K562 (cell line): ENCODE data around the gene PRICKLE2. TPM values are rescaled to one million over a fixed set of nuclear protein-coding genes. Genes with fewer than 3 reads are reported as not detected.

ENCODE experiments used
- ATAC-seq: fragments of 200-7000 bp; cut with Tn5 transposase; 3 replicates; pipeline ENCODE4 v1.9.1; 2020; ENCODE audit warnings: moderate library complexity
- BruUV-seq: library from RNA; stranded (reverse); fragments of 400-500 nt; replicated peaks from 2 replicates; lab custom pipeline; 2021; lab: Mats Ljungman, UMichigan
- CTCF ChIA-PET: fragments of 300-600 bp; formaldehyde crosslinking; extraction: SDS; loops from one replicate; lab custom pipeline; 2021; ENCODE audit warnings: low intra/inter-chr PET ratio; lab: Yijun Ruan, JAX
- POLR2A ChIA-PET: fragments of 300-600, 350-650 bp; sonication (Branson Sonifier 250); formaldehyde crosslinking; extraction: SDS; loops from one replicate; lab custom pipeline; 2021; ENCODE audit warnings: antibody characterized with exemption, inconsistent platforms; lab: Yijun Ruan, JAX
- DNase-seq, 4 experiments: peaks; one replicate each; pipeline versions ENCODE4 v3.0.0 to v3.0.0-alpha.2; 2011 to 2018; ENCODE audit warnings: low spot score in 3 of 4, mixed read lengths in 3 of 4; ENCODE audit errors: extremely low read depth in 1 of 4
- FAIRE-seq: peaks from 2 replicates; lab custom pipeline; 2011; peaks lifted over from hg19 to GRCh38; lab: Jason Lieb, UNC
- H2AFZ ChIP-seq: 2 replicates; pipeline ENCODE4 v1.6.0; 2011; ENCODE audit warnings: low read depth, low read length, control low read depth, inconsistent platforms
- H3K27ac ChIP-seq: fragments of 200-600 bp; 3 replicates; pipeline ENCODE4 v1.8.0; 2011; ENCODE audit warnings: low read depth, mild to moderate bottlenecking, control low read depth, inconsistent platforms, low read length, moderate library complexity, mixed read lengths; ENCODE audit errors: extremely low read depth
- H3K27me3 ChIP-seq, 2 experiments: fragments of 300-600 bp in 1 of 2; 2 replicates in 1 of 2; 3 replicates in 1 of 2; pipeline versions ENCODE4 v1.6.0 to v1.8.0; 2011; ENCODE audit warnings: inconsistent platforms in 2 of 2, low read length in 2 of 2, mild to moderate bottlenecking in 1 of 2, mixed read lengths in 1 of 2, moderate library complexity in 1 of 2; ENCODE audit not compliant: control insufficient read depth in 2 of 2, insufficient read depth in 2 of 2
- H3K36me3 ChIP-seq: fragments of 300-600 bp; 3 replicates; pipeline ENCODE4 v1.8.0; 2011; ENCODE audit warnings: mild to moderate bottlenecking, low read length, inconsistent platforms; ENCODE audit not compliant: control insufficient read depth, insufficient read depth
- H3K4me1 ChIP-seq, 2 experiments: fragments of 200-600 bp in 1 of 2; replicated peaks in 1 of 2; 2 replicates in 1 of 2; 3 replicates in 1 of 2; pipeline versions ENCODE4 v1.5.1 to v1.8.0; 2011; ENCODE audit warnings: inconsistent platforms in 2 of 2, low read length in 2 of 2, mild to moderate bottlenecking in 1 of 2, mixed read lengths in 1 of 2, moderate library complexity in 1 of 2; ENCODE audit not compliant: control insufficient read depth in 2 of 2, insufficient read depth in 2 of 2
- H3K4me2 ChIP-seq: 2 replicates; pipeline ENCODE4 v1.6.1; 2011; ENCODE audit warnings: low read length, control low read depth, inconsistent platforms, mixed read lengths; ENCODE audit not compliant: insufficient read depth
- H3K4me3 ChIP-seq: fragments of 200-600 bp; sonication (generic), shearing (Covaris generic); 2 replicates; pipeline ENCODE4 v1.5.1; 2016; ENCODE audit warnings: control low read depth, inconsistent platforms
- H3K79me2 ChIP-seq: fragments of 200-600 bp; 3 replicates; pipeline ENCODE4 v1.8.0; 2011; ENCODE audit warnings: low read length, inconsistent platforms; ENCODE audit not compliant: control insufficient read depth, insufficient read depth
- H3K9ac ChIP-seq, 2 experiments: 2 replicates each; pipeline versions ENCODE4 v1.6.0 to v1.6.1; 2011; ENCODE audit warnings: low read depth in 2 of 2, low read length in 2 of 2, control low read depth in 1 of 2, inconsistent platforms in 1 of 2, mild to moderate bottlenecking in 1 of 2, mixed read lengths in 1 of 2; ENCODE audit not compliant: insufficient read depth in 1 of 2
- H3K9me1 ChIP-seq: one replicate; pipeline ENCODE4 v1.6.0; 2011; ENCODE audit warnings: inconsistent platforms, mild to moderate bottlenecking, low read length, moderate library complexity; ENCODE audit not compliant: control insufficient read depth, insufficient read depth
- H3K9me3 ChIP-seq: replicated peaks from 2 replicates; pipeline ENCODE4 v1.5.1; 2011; ENCODE audit warnings: low read depth, low read length, inconsistent platforms; ENCODE audit not compliant: control insufficient read depth, insufficient read depth
- H4K20me1 ChIP-seq: replicated peaks from 2 replicates; pipeline ENCODE4 v1.6.1; 2011; ENCODE audit warnings: low read length, inconsistent platforms, mixed read lengths; ENCODE audit not compliant: control insufficient read depth, insufficient read depth
- CXXC5 ChIP-seq: fragments of 250-450 bp; sonication (Bioruptor Pico); IDR thresholded peaks from 2 replicates; pipeline ENCODE4 v1.8.0; 2022; ENCODE audit warnings: inconsistent platforms, mild to moderate bottlenecking, moderate library complexity
- JUND ChIP-seq, 2 experiments: IDR thresholded peaks; 2 replicates in 1 of 2; 3 replicates in 1 of 2; pipeline ENCODE4 v1.6.1; 2011; ENCODE audit warnings: borderline replicate concordance in 2 of 2, low read depth in 2 of 2, low read length in 2 of 2, improper control_type of control experiment in 1 of 2, missing biosample characterization in 1 of 2, missing genetic modification characterization in 1 of 2, missing genetic modification reagents in 1 of 2
- PYGO2 ChIP-seq: fragments of 450-650 bp; IDR thresholded peaks from 2 replicates; pipeline ENCODE4 v1.6.1; 2016; ENCODE audit warnings: mild to moderate bottlenecking, missing genetic modification characterization, moderate library complexity, missing compliant biosample characterization
- SRSF1 ChIP-seq: fragments of 200-400 bp; formaldehyde crosslinking; IDR thresholded peaks from 2 replicates; pipeline ENCODE4 v1.6.1; 2017; ENCODE audit warnings: mild to moderate bottlenecking, low read depth, low read length, moderate library complexity
- ZBTB11 ChIP-seq, 3 experiments: fragments of 200-800 bp in 1 of 3; fragments of 250-450 bp in 1 of 3; fragments of 450-650 bp in 1 of 3; sonication (Bioruptor Pico) in 1 of 3; sonication (Bioruptor generic) in 1 of 3; formaldehyde crosslinking in 1 of 3; IDR thresholded peaks; 2 replicates each; pipeline versions ENCODE4 v1.6.1 to v1.8.0; 2016 to 2022; ENCODE audit warnings: mild to moderate bottlenecking in 2 of 3, missing genetic modification characterization in 2 of 3, missing compliant biosample characterization in 1 of 3, moderate library complexity in 1 of 3
- WGBS: fragments of 100-300 bp; shearing (Covaris generic); methylation state at CpG from one replicate; pipeline ENCODE4 v1.1.6; 2016; ENCODE audit warnings: low coverage, mixed read lengths; ENCODE audit not compliant: insufficient coverage; ENCODE audit errors: missing lambda C conversion rate; 5-methylcytosine and 5-hydroxymethylcytosine counted together
- in situ Hi-C: fragments of 300-500 bp; cut with MboI; formaldehyde crosslinking; loops from 4 replicates; pipeline ENCODE4 v1.15.0; 2018; ENCODE audit warnings: inconsistent platforms, mixed read lengths
- intact Hi-C: fragments of 100-400 bp; cut with micrococcal nuclease; formaldehyde crosslinking; loops from 2 replicates; pipeline ENCODE4 v1.14.2; 2022
- polyA plus RNA-seq, 8 experiments: library from polyadenylated mRNA; depleted of rRNA in 4 of 8; stranded (reverse) in 5 of 8; unstranded in 3 of 8; fragments of >200 nt; fragmentation: Nextera tagmentation in 2 of 8; fragmentation: Illumina TruSeq in 1 of 8; extraction: Ambion mirVana in 2 of 8; extraction: Trizol in 1 of 8; gene quantifications; 2 replicates each; pipeline versions ENCODE4 v1.2.1 to v1.2.3, GENCODE V29; 2011 to 2014; ENCODE audit warnings: inconsistent platforms in 1 of 8, missing spikeins in 1 of 8
- total RNA-seq, 7 experiments: library from RNA; depleted of rRNA in 6 of 7; stranded (reverse); fragments of >200 nt in 6 of 7; fragmentation: Illumina TruSeq in 2 of 7; extraction: Trizol in 2 of 7; gene quantifications; 2 replicates each; pipeline versions ENCODE4 v1.2.1 to v1.2.3, GENCODE V29; 2011 to 2021; ENCODE audit warnings: low replicate concordance in 1 of 7

Gene PRICKLE2
- total and polyA plus RNA-seq, 9 of the 15 experiments (the other 6 are each of a cell fraction or from before 2014, with no cell fraction given) = 0.07 to 0.09 TPM; not detected in 7

- no peak overlapping the region for H3K4me3 ChIP-seq
- no TSS peak for BruUV-seq
- H3K9me1 ChIP-seq = no peaks in the 10 kb centered on the region
- FAIRE-seq (no peak), ATAC-seq (no peak), DNase-seq (no peak)
- no peak overlapping the region for H3K9ac ChIP-seq
- no peaks in the 10 kb centered on the region for H3K4me1 ChIP-seq
- ChIA-PET CTCF (no interaction called here), POLR2A (no interaction called here)
- no peak overlapping the region for H3K4me2 ChIP-seq
- H3K27me3 ChIP-seq = peaks cover 0 to 5% of the 10 kb centered on the region in 2 experiments; a peak in 2 of 5 replicates
- TF ChIP-seq ZBTB11 (CRISPR knock-in tag; IDR thresholded peaks at IDR 0.05) (peak in 1 of 3 experiments; percentile 42; a peak in 1 of 6 replicates), CXXC5 (CRISPR knock-in tag) (no peak), SRSF1 (no peak), JUND (IDR thresholded peaks at IDR 0.05; ENCODE audit: borderline replicate concordance, low read depth, low read length) (no peak), JUND (tag; IDR thresholded peaks at IDR 0.05; ENCODE audit: borderline replicate concordance, low read depth, low read length) (no peak), PYGO2 (no peak)
- H3K79me2 ChIP-seq = no peaks in the 10 kb centered on the region
- no peaks in the 10 kb centered on the region for H3K9me3 ChIP-seq
- WGBS = 1% methylated on average over 16 of the region's 33 CpGs
- intact Hi-C loops (no loop called here), in situ Hi-C loops (no loop called here)
- H2AFZ ChIP-seq = no peak overlapping the region
- H3K27ac ChIP-seq = no peak overlapping the region
- H3K36me3 ChIP-seq = no peaks in the 10 kb centered on the region
- H4K20me1 ChIP-seq = no peaks in the 10 kb centered on the region
These were observed 42.7 kb upstream of the PRICKLE2 start for GRCh38 chr3:64267721-64268604.
